ENCODE measurements around the gene EMILIN2.

- TF ChIP-seq, protein P1, sequence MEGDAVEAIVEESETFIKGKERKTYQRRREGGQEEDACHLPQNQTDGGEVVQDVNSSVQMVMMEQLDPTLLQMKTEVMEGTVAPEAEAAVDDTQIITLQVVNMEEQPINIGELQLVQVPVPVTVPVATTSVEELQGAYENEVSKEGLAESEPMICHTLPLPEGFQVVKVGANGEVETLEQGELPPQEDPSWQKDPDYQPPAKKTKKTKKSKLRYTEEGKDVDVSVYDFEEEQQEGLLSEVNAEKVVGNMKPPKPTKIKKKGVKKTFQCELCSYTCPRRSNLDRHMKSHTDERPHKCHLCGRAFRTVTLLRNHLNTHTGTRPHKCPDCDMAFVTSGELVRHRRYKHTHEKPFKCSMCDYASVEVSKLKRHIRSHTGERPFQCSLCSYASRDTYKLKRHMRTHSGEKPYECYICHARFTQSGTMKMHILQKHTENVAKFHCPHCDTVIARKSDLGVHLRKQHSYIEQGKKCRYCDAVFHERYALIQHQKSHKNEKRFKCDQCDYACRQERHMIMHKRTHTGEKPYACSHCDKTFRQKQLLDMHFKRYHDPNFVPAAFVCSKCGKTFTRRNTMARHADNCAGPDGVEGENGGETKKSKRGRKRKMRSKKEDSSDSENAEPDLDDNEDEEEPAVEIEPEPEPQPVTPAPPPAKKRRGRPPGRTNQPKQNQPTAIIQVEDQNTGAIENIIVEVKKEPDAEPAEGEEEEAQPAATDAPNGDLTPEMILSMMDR (IDR thresholded peaks at IDR 0.05; ENCODE audit: insufficient read depth, low read length) = no peak
- no peak; the same call in 1 of the 2 replicates for TF ChIP-seq POLR2AphosphoS5 (IDR thresholded peaks at IDR 0.05; ENCODE audit: low read depth)
- no peak for TF ChIP-seq GABPA (IDR thresholded peaks at IDR 0.05; ENCODE audit: low read depth)
- TF ChIP-seq, protein P2, sequence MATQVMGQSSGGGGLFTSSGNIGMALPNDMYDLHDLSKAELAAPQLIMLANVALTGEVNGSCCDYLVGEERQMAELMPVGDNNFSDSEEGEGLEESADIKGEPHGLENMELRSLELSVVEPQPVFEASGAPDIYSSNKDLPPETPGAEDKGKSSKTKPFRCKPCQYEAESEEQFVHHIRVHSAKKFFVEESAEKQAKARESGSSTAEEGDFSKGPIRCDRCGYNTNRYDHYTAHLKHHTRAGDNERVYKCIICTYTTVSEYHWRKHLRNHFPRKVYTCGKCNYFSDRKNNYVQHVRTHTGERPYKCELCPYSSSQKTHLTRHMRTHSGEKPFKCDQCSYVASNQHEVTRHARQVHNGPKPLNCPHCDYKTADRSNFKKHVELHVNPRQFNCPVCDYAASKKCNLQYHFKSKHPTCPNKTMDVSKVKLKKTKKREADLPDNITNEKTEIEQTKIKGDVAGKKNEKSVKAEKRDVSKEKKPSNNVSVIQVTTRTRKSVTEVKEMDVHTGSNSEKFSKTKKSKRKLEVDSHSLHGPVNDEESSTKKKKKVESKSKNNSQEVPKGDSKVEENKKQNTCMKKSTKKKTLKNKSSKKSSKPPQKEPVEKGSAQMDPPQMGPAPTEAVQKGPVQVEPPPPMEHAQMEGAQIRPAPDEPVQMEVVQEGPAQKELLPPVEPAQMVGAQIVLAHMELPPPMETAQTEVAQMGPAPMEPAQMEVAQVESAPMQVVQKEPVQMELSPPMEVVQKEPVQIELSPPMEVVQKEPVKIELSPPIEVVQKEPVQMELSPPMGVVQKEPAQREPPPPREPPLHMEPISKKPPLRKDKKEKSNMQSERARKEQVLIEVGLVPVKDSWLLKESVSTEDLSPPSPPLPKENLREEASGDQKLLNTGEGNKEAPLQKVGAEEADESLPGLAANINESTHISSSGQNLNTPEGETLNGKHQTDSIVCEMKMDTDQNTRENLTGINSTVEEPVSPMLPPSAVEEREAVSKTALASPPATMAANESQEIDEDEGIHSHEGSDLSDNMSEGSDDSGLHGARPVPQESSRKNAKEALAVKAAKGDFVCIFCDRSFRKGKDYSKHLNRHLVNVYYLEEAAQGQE (IDR thresholded peaks at IDR 0.05; ENCODE audit: insufficient replicate concordance, low read depth) = no peak
Measured at GRCh38 chr18:2911533-2911932, 64.7 kb downstream of the EMILIN2 start.

All from HL-60 (cell line).